Skeletal muscle tissue (tissue), 4 donors: ENCODE data around the gene FHIT. TPM values are rescaled to one million over a fixed set of nuclear protein-coding genes. Genes with fewer than 3 reads are reported as not detected.
"Not testable (repeated sequence)": the region's sequence is repeated elsewhere in the genome, so short reads cannot be mapped to it uniquely, and the experiment has no call there.

ENCODE experiments used
- H3K27ac ChIP-seq: one replicate; pipeline ENCODE4 v1.7.0; 2013; ENCODE audit warnings: mild to moderate bottlenecking, low read depth, low read length, inconsistent platforms
- H3K27me3 ChIP-seq, 3 donors: one replicate each; pipeline ENCODE4 v1.7.0; 2013; ENCODE audit warnings: low read length in 3 of 3; ENCODE audit not compliant: control insufficient read depth in 3 of 3, insufficient read depth in 3 of 3
- H3K36me3 ChIP-seq, 3 donors: one replicate each; pipeline ENCODE4 v1.7.0; 2013; ENCODE audit warnings: low read length in 3 of 3; ENCODE audit not compliant: control insufficient read depth in 3 of 3, insufficient read depth in 3 of 3
- H3K4me1 ChIP-seq, 3 donors: one replicate each; pipeline ENCODE4 v1.7.0; 2013; ENCODE audit warnings: low read length in 3 of 3, mild to moderate bottlenecking in 3 of 3; ENCODE audit not compliant: control insufficient read depth in 3 of 3, insufficient read depth in 3 of 3
- H3K4me3 ChIP-seq, 3 donors: one replicate each; pipeline ENCODE4 v1.7.0; 2013; ENCODE audit warnings: low read length in 3 of 3
- H3K9ac ChIP-seq, 3 donors: one replicate each; pipeline ENCODE4 v1.7.0; 2013; ENCODE audit warnings: low read length in 3 of 3, mild to moderate bottlenecking in 3 of 3, moderate library complexity in 2 of 3, low read depth in 1 of 3
- H3K9me3 ChIP-seq, 3 donors: one replicate each; pipeline ENCODE4 v1.7.0; 2013; ENCODE audit warnings: low read length in 3 of 3; ENCODE audit not compliant: control insufficient read depth in 3 of 3
- total RNA-seq: library from RNA; depleted of rRNA; stranded (reverse); fragments of >200 nt; gene quantifications from one replicate; pipeline ENCODE4 v1.2.3, GENCODE V29; 2014
- donor health status: Osteomylitis.

The FHIT gene
- total RNA-seq, 1 donor from 2014 or later: 4.2 TPM

DNA sequence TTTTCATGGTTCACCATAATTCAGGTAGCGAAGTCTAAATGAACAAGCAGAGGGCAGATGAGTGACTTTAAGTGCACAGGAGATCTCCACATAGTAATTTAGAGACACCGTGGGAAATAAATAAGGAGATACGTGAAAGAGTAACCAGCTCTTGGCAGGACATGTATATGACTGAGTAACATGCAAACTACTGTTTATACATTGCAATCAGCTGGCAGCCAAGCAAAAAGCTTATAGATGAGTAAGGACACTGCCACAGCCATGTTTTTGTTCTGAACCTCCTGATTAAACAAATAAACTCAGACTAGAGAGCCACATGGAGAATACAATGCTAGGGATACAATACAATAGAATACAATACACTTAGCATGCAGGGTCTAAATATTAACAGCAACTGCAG, 252.4 kb downstream of the FHIT start:
- no peak overlapping the region for H3K27ac ChIP-seq
- H3K4me1 ChIP-seq: no peaks in the 10 kb centered on the region
- H3K9ac ChIP-seq: no peak overlapping the region
- no peaks in the 10 kb centered on the region for H3K9me3 ChIP-seq
- no peak overlapping the region for H3K4me3 ChIP-seq
- H3K36me3 ChIP-seq: no peaks in the 10 kb centered on the region
- no peaks in the 10 kb centered on the region for H3K27me3 ChIP-seq

DNA sequence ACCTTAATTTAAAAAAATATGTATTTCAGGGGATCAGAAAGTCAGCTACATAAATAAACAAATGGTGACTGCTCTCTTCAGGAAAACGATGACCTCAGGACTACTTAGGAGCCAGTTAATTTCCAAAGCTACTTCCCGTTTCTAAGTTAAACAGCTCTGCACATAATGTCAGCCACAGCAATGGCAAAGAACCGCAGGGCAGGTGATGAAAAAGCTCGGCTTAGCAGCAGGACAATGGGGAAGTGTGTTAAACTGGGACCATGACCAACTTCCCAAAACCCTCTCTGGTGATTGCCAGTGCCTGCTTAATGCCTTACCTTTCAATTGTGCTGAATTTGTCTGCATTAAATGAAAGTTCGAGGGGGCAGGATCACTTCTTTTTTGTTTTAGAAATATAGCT, 258.9 kb downstream of the FHIT start:
- no peak overlapping the region for H3K27ac ChIP-seq

DNA sequence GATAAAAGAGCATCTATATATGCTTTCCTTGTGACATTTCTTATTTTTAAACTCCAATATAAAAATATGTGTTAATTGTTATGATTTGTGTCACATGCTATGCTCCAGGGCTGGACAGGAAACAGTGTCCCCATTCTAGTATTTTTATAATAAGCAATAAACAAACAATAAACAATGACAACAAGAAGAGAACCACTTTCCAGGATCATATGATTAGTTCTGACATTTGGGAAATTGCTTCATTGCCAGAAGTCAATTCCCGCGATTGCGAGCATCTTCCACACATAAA, 260.9 kb downstream of the FHIT start:
- Histone ChIP-seq H3K4me3 (no peak overlapping the region), H3K9ac (no peak overlapping the region), H3K9me3 (no peaks in the 10 kb centered on the region), H3K36me3 (no peaks in the 10 kb centered on the region), H3K27ac (no peak overlapping the region), H3K4me1 (no peaks in the 10 kb centered on the region), H3K27me3 (no peaks in the 10 kb centered on the region)

More for the DNA sequence above, 258.9 kb downstream of the FHIT start:
- no peaks in the 10 kb centered on the region for H3K9me3 ChIP-seq
- H3K36me3 ChIP-seq: no peaks in the 10 kb centered on the region
- no peak overlapping the region for H3K4me3 ChIP-seq
- no peaks in the 10 kb centered on the region for H3K27me3 ChIP-seq
- H3K9ac ChIP-seq: no peak overlapping the region
- H3K4me1 ChIP-seq: no peaks in the 10 kb centered on the region

DNA sequence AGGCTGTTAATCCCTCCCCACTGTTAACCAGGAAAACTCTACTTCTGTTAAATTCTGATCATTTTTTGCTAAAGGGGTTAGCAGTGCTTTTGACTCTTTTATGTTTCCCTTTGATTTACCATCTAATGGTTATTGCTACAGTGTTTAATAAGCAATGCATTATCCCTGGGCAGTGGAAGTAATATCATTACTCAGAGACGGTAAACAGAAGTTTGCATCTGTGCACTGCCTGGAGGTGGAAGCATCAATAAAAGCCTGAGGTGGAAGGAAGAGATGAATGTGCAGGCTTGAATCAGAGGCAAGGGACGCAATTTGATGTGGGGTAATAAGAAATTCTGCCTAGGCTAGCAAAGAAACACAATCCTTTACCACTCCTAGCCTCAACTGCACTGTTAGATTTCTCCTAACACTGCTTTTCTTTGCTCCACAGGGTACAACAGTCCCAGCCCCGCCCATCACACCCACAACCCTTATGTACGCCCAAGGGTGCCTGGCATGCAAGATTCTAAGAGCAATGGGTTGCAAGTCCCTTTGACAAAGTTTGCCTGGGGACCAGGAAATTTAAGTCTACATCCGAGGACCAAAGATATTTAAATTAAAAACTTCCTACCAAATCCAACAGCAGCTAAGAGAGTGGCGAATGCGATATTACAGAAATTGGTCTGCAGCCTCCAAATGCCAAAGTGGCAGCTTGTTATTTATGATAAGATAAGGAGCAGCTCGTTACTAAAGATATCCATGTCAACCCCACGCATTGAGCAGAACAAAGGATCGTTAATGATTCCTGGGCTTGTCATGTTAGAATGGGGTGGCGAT, 261.4 kb downstream of the FHIT start:
- Histone ChIP-seq H3K36me3 (no peaks in the 10 kb centered on the region), H3K27ac (no peak overlapping the region), H3K4me1 (no peaks in the 10 kb centered on the region), H3K9ac (no peak overlapping the region), H3K4me3 (no peak overlapping the region), H3K27me3 (no peaks in the 10 kb centered on the region), H3K9me3 (no peaks in the 10 kb centered on the region)

DNA sequence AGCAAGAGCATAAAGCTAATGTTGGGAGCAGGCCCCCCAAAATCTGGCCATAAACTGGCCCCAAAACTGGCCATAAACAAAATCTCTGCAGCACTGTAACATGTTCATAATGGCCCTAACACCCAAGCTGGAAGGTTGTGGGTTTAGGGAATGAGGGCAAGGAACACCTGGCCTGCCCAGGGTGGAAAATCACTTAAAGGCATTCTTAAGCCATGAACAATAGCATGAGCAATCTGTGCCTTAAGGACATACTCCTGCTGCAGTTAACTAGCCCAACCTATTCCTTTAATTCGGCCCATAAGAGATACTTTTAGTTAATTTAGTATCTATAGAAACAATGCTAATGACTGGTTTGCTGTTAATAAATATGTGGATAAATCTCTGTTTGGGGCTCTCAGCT, 264.1 kb downstream of the FHIT start:
- not testable (repeated sequence) for H3K9ac ChIP-seq, H3K9me3 ChIP-seq, H3K4me3 ChIP-seq, H3K4me1 ChIP-seq, H3K27ac ChIP-seq, H3K36me3 ChIP-seq, H3K27me3 ChIP-seq

DNA sequence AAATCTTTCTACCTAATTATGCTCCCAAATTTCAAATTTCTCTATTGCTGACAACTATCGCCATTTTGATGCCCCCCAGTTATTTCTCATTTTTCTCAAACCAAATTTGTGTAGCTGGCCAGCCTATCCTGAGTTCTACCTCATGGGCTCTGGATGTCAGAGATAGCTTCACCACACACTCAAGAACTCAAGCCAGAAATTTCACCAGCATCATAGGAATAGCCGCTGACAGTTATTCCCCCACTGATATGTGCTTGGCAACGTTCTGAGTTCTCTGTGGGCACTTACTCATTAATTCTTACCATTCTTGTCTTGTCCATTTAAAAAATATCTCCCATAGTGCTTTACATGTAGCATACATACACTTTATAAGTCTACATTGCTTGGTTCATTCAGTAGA, 264.7 kb downstream of the FHIT start:
- H3K9me3 ChIP-seq: no peaks in the 10 kb centered on the region

DNA sequence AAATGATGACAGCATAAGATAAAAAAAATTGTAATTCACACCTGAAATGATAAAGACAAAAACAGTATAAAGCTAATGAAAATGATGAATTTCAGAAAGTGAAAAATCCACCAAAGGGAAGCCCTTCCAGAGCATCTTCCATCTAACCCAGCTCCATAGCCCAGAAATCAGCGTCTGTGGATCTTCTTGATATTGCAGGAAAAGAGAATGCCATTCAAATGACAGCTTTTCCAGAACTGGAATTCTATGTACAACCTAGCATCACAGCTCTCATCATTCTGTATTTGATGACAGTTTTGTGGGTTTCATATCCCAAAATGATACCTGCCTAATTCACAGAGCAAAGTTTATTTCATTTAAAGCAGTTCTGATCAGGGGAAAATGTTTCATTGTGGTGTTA, 267.3 kb downstream of the FHIT start:
- Histone ChIP-seq H3K9ac (no peak overlapping the region), H3K27me3 (no peaks in the 10 kb centered on the region), H3K27ac (no peak overlapping the region)

More for the DNA sequence above, 264.7 kb downstream of the FHIT start:
- H3K9ac ChIP-seq: no peak overlapping the region
- no peak overlapping the region for H3K4me3 ChIP-seq
- H3K4me1 ChIP-seq: no peaks in the 10 kb centered on the region
- no peak overlapping the region for H3K27ac ChIP-seq
- H3K36me3 ChIP-seq: no peaks in the 10 kb centered on the region
- H3K27me3 ChIP-seq: no peaks in the 10 kb centered on the region

DNA sequence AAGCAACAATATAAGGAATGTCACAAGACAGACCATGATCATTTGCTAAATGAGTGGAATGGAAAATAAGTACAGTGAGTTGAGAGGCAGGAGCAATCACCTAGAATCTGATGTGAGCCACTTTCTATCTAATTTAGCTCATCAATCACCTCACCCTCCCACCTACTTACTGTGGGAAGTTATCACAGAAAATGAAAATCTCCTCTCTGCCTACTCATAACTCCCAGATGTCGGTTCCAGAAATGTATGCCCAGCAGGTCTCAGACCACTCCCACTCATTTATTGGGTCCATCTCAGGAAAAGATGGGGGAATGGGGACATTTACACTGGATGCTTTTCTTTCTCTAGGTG, 270.9 kb downstream of the FHIT start:
- Histone ChIP-seq H3K4me3 (no peak overlapping the region), H3K27me3 (no peaks in the 10 kb centered on the region), H3K27ac (no peak overlapping the region), H3K36me3 (no peaks in the 10 kb centered on the region), H3K4me1 (no peaks in the 10 kb centered on the region), H3K9ac (no peak overlapping the region), H3K9me3 (no peaks in the 10 kb centered on the region)

More for the DNA sequence above, 267.3 kb downstream of the FHIT start:
- Histone ChIP-seq H3K36me3 (no peaks in the 10 kb centered on the region), H3K4me3 (no peak overlapping the region), H3K4me1 (no peaks in the 10 kb centered on the region), H3K9me3 (no peaks in the 10 kb centered on the region)

DNA sequence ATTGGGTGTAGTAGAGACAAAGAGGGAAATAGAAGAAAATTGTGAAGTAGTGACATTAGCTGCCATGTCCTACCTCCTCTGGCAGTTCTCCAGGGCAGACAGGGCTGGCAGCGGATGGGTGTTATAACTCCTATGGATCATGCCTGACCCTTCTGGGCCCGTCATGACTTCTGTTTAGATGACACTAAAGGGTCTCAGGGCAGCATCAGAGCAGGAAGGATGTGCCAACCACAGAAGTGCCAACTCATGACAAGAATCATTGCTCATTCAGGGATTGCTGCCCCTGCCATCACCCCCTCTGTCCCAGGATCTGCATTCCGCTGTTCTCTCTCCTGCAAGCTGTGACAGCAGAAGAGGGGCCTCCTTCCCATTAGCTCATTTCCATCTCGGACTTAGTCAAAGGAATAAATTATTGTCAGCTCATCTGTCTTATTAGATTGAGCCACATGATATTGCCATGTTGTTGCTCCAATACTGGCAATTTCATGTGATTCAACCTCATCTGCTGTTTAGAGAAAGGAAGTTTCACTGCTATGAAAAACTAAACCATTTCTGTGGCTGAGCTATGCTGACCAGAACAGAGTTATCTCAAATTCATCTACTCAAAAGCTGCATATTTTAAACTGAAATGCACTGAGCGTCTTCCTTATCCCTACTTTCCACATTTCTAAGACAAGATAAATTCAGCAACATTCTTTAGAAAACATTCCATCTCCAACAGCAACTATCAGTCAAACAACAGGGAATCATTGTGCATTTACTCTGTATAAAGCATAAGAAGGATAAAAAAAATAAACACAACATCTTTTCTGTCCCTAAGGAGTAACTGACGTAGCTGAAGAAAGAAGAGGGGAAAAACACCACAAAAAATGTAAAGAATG, 271.6 kb downstream of the FHIT start:
- Histone ChIP-seq H3K27ac (no peak overlapping the region), H3K27me3 (no peaks in the 10 kb centered on the region), H3K36me3 (no peaks in the 10 kb centered on the region), H3K9me3 (no peaks in the 10 kb centered on the region), H3K9ac (no peak overlapping the region), H3K4me3 (no peak overlapping the region), H3K4me1 (no peaks in the 10 kb centered on the region)

DNA sequence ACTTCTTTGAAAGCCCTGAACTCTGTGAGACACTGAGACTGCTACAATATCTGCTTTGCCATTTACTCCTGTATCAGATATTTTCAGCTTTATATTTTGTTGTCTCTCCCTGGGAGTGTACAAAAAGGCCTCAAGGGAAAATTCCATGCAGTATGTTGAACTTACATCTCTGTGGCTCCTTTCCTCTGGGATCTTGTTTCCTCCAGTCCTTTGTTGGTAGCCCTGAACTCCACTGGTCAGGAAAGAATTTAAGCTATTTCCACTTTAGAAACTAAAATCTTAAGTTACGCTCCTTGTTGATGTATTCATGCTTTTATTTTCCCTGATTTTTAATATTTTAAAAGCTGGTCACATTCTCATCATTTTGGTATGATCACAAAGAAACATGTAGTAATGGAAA, 277.9 kb downstream of the FHIT start:
- Histone ChIP-seq H3K4me1 (no peaks in the 10 kb centered on the region), H3K36me3 (no peaks in the 10 kb centered on the region), H3K27ac (no peak overlapping the region), H3K27me3 (no peaks in the 10 kb centered on the region), H3K9ac (no peak overlapping the region), H3K4me3 (no peak overlapping the region), H3K9me3 (peaks cover 0 to 3% (median 0%) of the 10 kb centered on the region in 3 donors)
